GM13977 (cell line): ENCODE measurements around the gene RFC2.
"Not testable (repeated sequence)": the region's sequence is repeated elsewhere in the genome, so short reads cannot be mapped to it uniquely, and the experiment has no call there.

ENCODE experiments used
- DNase-seq: peaks from one replicate; pipeline ENCODE4 v3.0.0; 2012; ENCODE audit warnings: low spot score
- CTCF ChIP-seq: IDR thresholded peaks from 2 replicates; pipeline ENCODE4 v1.5.1; 2012; ENCODE audit warnings: mild to moderate bottlenecking, control low read depth; ENCODE audit not compliant: insufficient read depth; ENCODE audit errors: extremely low read depth, missing control alignments
- in situ Hi-C: fragments of 300-500 bp; cut with MboI; formaldehyde crosslinking; loops from one replicate; pipeline ENCODE4 v1.12.0; 2022; ENCODE audit warnings: low sequenced_read_pairs, low pct_unique_long_range_greater_than_20kb, mixed read lengths, inconsistent platforms; ENCODE audit not compliant: unreplicated experiment

The RFC2 gene

GRCh38 chr7:74225400-74225799 lies 28.8 kb downstream of the RFC2 start:
- no peak for DNase-seq
- in situ Hi-C loops: no loop called here
- no peak for TF ChIP-seq CTCF

- DNase-seq, in situ Hi-C loops: not testable (repeated sequence)
These were observed 29.3 kb downstream of the RFC2 start for GRCh38 chr7:74224907-74225306.

- no peak for DNase-seq
- TF ChIP-seq CTCF: no peak
- in situ Hi-C loops: no loop called here
These were observed 29.7 kb downstream of the RFC2 start for GRCh38 chr7:74224511-74224832.

GRCh38 chr7:74223711-74224510 lies 30.3 kb downstream of the RFC2 start:
- in situ Hi-C loops: no loop called here

GRCh38 chr7:74222851-74223710 lies 31.1 kb downstream of the RFC2 start:
- no peak for DNase-seq
- in situ Hi-C loops: no loop called here
- no peak for TF ChIP-seq CTCF

More at GRCh38 chr7:74223711-74224510, 30.3 kb downstream of the RFC2 start:
- no peak for TF ChIP-seq CTCF
- no peak for DNase-seq

- DNase-seq: no peak
- TF ChIP-seq CTCF: no peak
- in situ Hi-C loops: no loop called here
These were observed 32.5 kb downstream of the RFC2 start for GRCh38 chr7:74221713-74222112.

- in situ Hi-C loops: no loop called here
- TF ChIP-seq CTCF: no peak
- DNase-seq: no peak
These were observed 34.0 kb downstream of the RFC2 start for GRCh38 chr7:74220229-74220628.
